WTC11 (cell line): Measurements from ENCODE around the gene STK32B. TPM values are rescaled to one million over a fixed set of nuclear protein-coding genes. Genes with fewer than 3 reads are reported as not detected.
A peak's percentile ranks its signal among the peaks of the same experiment; 100 is the strongest.

Source experiments
- ATAC-seq: fragments of 200-7000 bp; cut with Tn5 transposase; 2 replicates; pipeline ENCODE4 v1.10.0; 2021; ENCODE audit warnings: mild to moderate bottlenecking, moderate library complexity
- CTCF ChIA-PET: fragments of 300-600 bp; sonication (Branson Sonifier 250); formaldehyde crosslinking; loops from one replicate; lab custom pipeline; 2021; ENCODE audit warnings: antibody characterized with exemption; lab: Charles Lee
- POLR2A ChIA-PET: fragments of 350-600 bp; sonication (Branson Sonifier 250); formaldehyde crosslinking; loops from one replicate; lab custom pipeline; 2021; ENCODE audit warnings: antibody characterized with exemption; lab: Charles Lee
- DNase-seq: peaks from one replicate; pipeline ENCODE4 v3.0.0; 2021; ENCODE audit warnings: low spot score
- H3K27ac Mint-ChIP-seq: 2 replicates; pipeline ENCODE4 v1.8.0; 2021; ENCODE audit warnings: mixed read lengths
- H3K27me3 Mint-ChIP-seq: 2 replicates; pipeline ENCODE4 v1.8.0; 2021; ENCODE audit warnings: low read depth, mild to moderate bottlenecking, moderate library complexity, mixed read lengths
- H3K36me3 Mint-ChIP-seq: 2 replicates; pipeline ENCODE4 v1.8.0; 2021; ENCODE audit warnings: mixed read lengths
- H3K4me1 Mint-ChIP-seq: 2 replicates; pipeline ENCODE4 v1.8.0; 2022; ENCODE audit warnings: mixed read lengths
- H3K4me3 Mint-ChIP-seq: 2 replicates; pipeline ENCODE4 v1.8.0; 2021; ENCODE audit warnings: mild to moderate bottlenecking, moderate library complexity, mixed read lengths
- H3K9me3 Mint-ChIP-seq: 2 replicates; pipeline ENCODE4 v1.8.0; 2021; ENCODE audit warnings: mixed read lengths
- ESRRA ChIP-seq: sonication (generic); formaldehyde crosslinking; IDR thresholded peaks from 2 replicates; pipeline ENCODE4 v1.8.1; 2022; ENCODE audit warnings: mild to moderate bottlenecking, missing genetic modification reagents, borderline replicate concordance
- GRHL2 ChIP-seq: fragments of 250-450 bp; sonication (Bioruptor Pico); IDR thresholded peaks from 2 replicates; pipeline ENCODE4 v1.8.0; 2022; ENCODE audit warnings: mild to moderate bottlenecking, moderate library complexity; ENCODE audit not compliant: insufficient replicate concordance, severe bottlenecking
- HMGA2 ChIP-seq: fragments of 250-450 bp; sonication (Bioruptor Pico); IDR thresholded peaks from 2 replicates; pipeline ENCODE4 v1.4.0; 2021; ENCODE audit warnings: mild to moderate bottlenecking, moderate library complexity
- MXD4 ChIP-seq: fragments of 250-450 bp; sonication (Bioruptor Pico); IDR thresholded peaks from 2 replicates; pipeline ENCODE4 v1.8.0; 2021; ENCODE audit warnings: mild to moderate bottlenecking, moderate library complexity, borderline replicate concordance
- MYBL2 ChIP-seq: sonication (generic); formaldehyde crosslinking; IDR thresholded peaks from 2 replicates; pipeline ENCODE4 v1.8.1; 2023; ENCODE audit warnings: mild to moderate bottlenecking, moderate library complexity, missing genetic modification reagents
- NFATC4 ChIP-seq: fragments of 250-450 bp; sonication (Bioruptor Pico); IDR thresholded peaks from 2 replicates; pipeline ENCODE4 v1.9.0; 2021; ENCODE audit warnings: mild to moderate bottlenecking
- NR3C1 ChIP-seq: sonication (generic); formaldehyde crosslinking; conservative IDR thresholded peaks from 2 replicates; pipeline ENCODE4 v1.8.1; 2023; ENCODE audit warnings: low read depth, mild to moderate bottlenecking, missing genetic modification reagents
- PRRX2 ChIP-seq: fragments of 250-450 bp; sonication (Bioruptor Pico); IDR thresholded peaks from 2 replicates; pipeline ENCODE4 v1.8.0; 2021; ENCODE audit warnings: mild to moderate bottlenecking
- TCF7 ChIP-seq: sonication (generic); formaldehyde crosslinking; IDR thresholded peaks from 2 replicates; pipeline ENCODE4 v1.8.0; 2022; ENCODE audit warnings: mild to moderate bottlenecking, low read depth, missing genetic modification reagents, moderate library complexity
- ZNF121 ChIP-seq: sonication (generic); formaldehyde crosslinking; IDR thresholded peaks from 2 replicates; pipeline ENCODE4 v1.8.0; 2023; ENCODE audit warnings: missing genetic modification reagents
- total RNA-seq: library from RNA; stranded (reverse); gene quantifications from 3 replicates; pipeline ENCODE4 v1.2.3, GENCODE V29; 2021
- TF ChIP-seq, protein P1 (sequence below): fragments of 250-450 bp; sonication (Bioruptor Pico); IDR thresholded peaks from 2 replicates; pipeline ENCODE4 v1.9.0; 2021; ENCODE audit warnings: mild to moderate bottlenecking
- TF ChIP-seq, protein P2 (sequence below): fragments of 250-450 bp; sonication (Bioruptor Pico); IDR thresholded peaks from 2 replicates; pipeline ENCODE4 v1.9.0; 2021; ENCODE audit warnings: mild to moderate bottlenecking
- TF ChIP-seq, protein P3 (sequence below): fragments of 250-450 bp; sonication (Bioruptor Pico); IDR thresholded peaks from 2 replicates; pipeline ENCODE4 v1.9.0; 2021; ENCODE audit warnings: moderate library complexity, mild to moderate bottlenecking, inconsistent platforms, borderline replicate concordance
- TF ChIP-seq, protein P4 (sequence below): sonication (generic); formaldehyde crosslinking; IDR thresholded peaks from 2 replicates; pipeline ENCODE4 v1.8.1; 2022; ENCODE audit warnings: missing genetic modification reagents, borderline replicate concordance
- TF ChIP-seq, protein P5 (sequence below): sonication (generic); formaldehyde crosslinking; IDR thresholded peaks from 2 replicates; pipeline ENCODE4 v1.8.0; 2022; ENCODE audit warnings: mild to moderate bottlenecking, missing genetic modification reagents
- TF ChIP-seq, protein P6 (sequence below): sonication (generic); formaldehyde crosslinking; IDR thresholded peaks from 2 replicates; pipeline ENCODE4 v1.8.0; 2022; ENCODE audit warnings: mild to moderate bottlenecking, missing genetic modification reagents
- TF ChIP-seq, protein P7 (sequence below): sonication (generic); formaldehyde crosslinking; IDR thresholded peaks from 2 replicates; pipeline ENCODE4 v1.8.1; 2023; ENCODE audit warnings: mild to moderate bottlenecking, moderate library complexity, missing genetic modification reagents
- TF ChIP-seq, protein P8 (sequence below): sonication (generic); formaldehyde crosslinking; IDR thresholded peaks from 2 replicates; pipeline ENCODE4 v1.8.1; 2022; ENCODE audit warnings: low read depth, missing genetic modification reagents, borderline replicate concordance
- TF ChIP-seq, protein P9 (sequence below): sonication (generic); formaldehyde crosslinking; IDR thresholded peaks from 2 replicates; pipeline ENCODE4 v1.8.0; 2023; ENCODE audit warnings: missing genetic modification reagents

The STK32B gene
- total RNA-seq, 1 experiment from 2014 or later = 1.9 TPM

DNA sequence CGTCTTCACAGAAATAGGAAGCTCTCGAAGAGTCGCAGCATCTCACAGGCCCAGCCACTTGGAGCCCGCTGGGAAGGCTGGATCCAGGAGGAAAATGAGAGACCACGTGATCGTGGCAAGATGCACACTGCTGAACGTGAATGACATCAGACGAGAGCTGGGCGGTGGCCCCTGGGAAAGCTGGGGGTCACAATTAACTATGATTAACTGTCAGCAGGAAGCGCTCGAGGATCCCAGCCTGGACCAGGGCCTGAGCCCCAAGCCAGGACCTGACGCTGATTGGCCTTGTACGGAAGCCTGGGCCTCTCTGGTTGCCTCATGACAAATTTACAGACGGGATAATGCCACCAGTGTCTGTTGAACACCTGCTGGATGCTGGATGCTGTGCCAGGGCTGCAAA lies 335.6 kb downstream of the STK32B start (continued):
- TF ChIP-seq, protein P1, sequence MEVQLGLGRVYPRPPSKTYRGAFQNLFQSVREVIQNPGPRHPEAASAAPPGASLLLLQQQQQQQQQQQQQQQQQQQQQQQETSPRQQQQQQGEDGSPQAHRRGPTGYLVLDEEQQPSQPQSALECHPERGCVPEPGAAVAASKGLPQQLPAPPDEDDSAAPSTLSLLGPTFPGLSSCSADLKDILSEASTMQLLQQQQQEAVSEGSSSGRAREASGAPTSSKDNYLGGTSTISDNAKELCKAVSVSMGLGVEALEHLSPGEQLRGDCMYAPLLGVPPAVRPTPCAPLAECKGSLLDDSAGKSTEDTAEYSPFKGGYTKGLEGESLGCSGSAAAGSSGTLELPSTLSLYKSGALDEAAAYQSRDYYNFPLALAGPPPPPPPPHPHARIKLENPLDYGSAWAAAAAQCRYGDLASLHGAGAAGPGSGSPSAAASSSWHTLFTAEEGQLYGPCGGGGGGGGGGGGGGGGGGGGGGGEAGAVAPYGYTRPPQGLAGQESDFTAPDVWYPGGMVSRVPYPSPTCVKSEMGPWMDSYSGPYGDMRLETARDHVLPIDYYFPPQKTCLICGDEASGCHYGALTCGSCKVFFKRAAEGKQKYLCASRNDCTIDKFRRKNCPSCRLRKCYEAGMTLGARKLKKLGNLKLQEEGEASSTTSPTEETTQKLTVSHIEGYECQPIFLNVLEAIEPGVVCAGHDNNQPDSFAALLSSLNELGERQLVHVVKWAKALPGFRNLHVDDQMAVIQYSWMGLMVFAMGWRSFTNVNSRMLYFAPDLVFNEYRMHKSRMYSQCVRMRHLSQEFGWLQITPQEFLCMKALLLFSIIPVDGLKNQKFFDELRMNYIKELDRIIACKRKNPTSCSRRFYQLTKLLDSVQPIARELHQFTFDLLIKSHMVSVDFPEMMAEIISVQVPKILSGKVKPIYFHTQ (CRISPR knock-in tag) = no peak
- TF ChIP-seq NFATC4 (CRISPR knock-in tag) (no peak), ESRRA (no peak), MYBL2 (CRISPR knock-in tag) (no peak), MXD4 (no peak), GRHL2 (no peak)
- TF ChIP-seq, protein P2, sequence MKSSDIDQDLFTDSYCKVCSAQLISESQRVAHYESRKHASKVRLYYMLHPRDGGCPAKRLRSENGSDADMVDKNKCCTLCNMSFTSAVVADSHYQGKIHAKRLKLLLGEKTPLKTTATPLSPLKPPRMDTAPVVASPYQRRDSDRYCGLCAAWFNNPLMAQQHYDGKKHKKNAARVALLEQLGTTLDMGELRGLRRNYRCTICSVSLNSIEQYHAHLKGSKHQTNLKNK (CRISPR knock-in tag) = no peak
- TF ChIP-seq, protein P3, sequence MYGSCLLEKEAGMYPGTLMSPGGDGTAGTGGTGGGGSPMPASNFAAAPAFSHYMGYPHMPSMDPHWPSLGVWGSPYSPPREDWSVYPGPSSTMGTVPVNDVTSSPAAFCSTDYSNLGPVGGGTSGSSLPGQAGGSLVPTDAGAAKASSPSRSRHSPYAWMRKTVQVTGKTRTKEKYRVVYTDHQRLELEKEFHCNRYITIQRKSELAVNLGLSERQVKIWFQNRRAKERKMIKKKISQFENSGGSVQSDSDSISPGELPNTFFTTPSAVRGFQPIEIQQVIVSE (CRISPR knock-in tag) = no peak
- TF ChIP-seq, all 79 proteins: peak for 0

DNA sequence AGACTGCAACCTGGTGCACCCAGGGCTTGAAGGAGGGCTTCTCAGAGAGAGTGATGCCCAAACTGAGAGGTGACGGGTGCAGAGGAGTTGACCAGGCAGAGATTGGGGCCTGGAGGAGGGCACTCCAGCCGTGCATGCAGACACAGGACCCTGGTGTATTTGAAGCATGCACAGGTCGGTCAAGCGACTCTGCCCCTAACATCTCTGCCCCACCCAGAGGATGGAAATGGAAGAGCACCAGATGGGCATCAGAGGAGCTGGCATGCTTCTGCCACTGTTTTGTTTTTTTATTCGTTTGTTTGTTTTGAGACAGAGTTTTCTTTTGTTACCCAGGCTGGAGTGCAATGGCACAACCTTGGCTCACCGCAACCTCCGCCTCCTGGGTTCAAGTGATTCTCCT lies 336.2 kb downstream of the STK32B start:
- Mint-ChIP-seq H3K36me3 (no peaks in the 10 kb centered on the region), H3K27ac (no peak overlapping the region), H3K4me1 (no peaks in the 10 kb centered on the region), H3K9me3 (peaks cover 5% of the 10 kb centered on the region), H3K4me3 (no peak overlapping the region), H3K27me3 (peaks cover 5% of the 10 kb centered on the region; the same call in 1 of the 2 replicates)
- POLR2A ChIA-PET = no interaction called here
- CTCF ChIA-PET = interaction anchor here (0.5 to 1.4 kb wide), 3 partner anchors 12 to 381 kb away, joined by 3 to 12 read pairs (median 8); partner anchors contain the start of gene STK32B
- TF ChIP-seq, protein P4, sequence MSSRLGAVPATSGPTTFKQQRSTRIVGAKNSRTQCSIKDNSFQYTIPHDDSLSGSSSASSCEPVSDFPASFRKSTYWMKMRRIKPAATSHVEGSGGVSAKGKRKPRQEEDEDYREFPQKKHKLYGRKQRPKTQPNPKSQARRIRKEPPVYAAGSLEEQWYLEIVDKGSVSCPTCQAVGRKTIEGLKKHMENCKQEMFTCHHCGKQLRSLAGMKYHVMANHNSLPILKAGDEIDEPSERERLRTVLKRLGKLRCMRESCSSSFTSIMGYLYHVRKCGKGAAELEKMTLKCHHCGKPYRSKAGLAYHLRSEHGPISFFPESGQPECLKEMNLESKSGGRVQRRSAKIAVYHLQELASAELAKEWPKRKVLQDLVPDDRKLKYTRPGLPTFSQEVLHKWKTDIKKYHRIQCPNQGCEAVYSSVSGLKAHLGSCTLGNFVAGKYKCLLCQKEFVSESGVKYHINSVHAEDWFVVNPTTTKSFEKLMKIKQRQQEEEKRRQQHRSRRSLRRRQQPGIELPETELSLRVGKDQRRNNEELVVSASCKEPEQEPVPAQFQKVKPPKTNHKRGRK = no peak
- TF ChIP-seq NR3C1 (CRISPR knock-in tag) = no peak
- TF ChIP-seq HMGA2 (CRISPR knock-in tag) = no peak
- TF ChIP-seq, protein P5, sequence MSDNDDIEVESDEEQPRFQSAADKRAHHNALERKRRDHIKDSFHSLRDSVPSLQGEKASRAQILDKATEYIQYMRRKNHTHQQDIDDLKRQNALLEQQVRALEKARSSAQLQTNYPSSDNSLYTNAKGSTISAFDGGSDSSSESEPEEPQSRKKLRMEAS = no peak
- TF ChIP-seq, protein P6, sequence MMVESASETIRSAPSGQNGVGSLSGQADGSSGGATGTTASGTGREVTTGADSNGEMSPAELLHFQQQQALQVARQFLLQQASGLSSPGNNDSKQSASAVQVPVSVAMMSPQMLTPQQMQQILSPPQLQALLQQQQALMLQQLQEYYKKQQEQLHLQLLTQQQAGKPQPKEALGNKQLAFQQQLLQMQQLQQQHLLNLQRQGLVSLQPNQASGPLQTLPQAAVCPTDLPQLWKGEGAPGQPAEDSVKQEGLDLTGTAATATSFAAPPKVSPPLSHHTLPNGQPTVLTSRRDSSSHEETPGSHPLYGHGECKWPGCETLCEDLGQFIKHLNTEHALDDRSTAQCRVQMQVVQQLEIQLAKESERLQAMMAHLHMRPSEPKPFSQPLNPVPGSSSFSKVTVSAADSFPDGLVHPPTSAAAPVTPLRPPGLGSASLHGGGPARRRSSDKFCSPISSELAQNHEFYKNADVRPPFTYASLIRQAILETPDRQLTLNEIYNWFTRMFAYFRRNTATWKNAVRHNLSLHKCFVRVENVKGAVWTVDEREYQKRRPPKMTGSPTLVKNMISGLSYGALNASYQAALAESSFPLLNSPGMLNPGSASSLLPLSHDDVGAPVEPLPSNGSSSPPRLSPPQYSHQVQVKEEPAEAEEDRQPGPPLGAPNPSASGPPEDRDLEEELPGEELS = no peak
- TF ChIP-seq, protein P7, sequence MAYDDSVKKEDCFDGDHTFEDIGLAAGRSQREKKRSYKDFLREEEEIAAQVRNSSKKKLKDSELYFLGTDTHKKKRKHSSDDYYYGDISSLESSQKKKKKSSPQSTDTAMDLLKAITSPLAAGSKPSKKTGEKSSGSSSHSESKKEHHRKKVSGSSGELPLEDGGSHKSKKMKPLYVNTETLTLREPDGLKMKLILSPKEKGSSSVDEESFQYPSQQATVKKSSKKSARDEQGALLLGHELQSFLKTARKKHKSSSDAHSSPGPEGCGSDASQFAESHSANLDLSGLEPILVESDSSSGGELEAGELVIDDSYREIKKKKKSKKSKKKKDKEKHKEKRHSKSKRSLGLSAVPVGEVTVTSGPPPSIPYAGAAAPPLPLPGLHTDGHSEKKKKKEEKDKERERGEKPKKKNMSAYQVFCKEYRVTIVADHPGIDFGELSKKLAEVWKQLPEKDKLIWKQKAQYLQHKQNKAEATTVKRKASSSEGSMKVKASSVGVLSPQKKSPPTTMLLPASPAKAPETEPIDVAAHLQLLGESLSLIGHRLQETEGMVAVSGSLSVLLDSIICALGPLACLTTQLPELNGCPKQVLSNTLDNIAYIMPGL = no peak
- TF ChIP-seq, protein P8, sequence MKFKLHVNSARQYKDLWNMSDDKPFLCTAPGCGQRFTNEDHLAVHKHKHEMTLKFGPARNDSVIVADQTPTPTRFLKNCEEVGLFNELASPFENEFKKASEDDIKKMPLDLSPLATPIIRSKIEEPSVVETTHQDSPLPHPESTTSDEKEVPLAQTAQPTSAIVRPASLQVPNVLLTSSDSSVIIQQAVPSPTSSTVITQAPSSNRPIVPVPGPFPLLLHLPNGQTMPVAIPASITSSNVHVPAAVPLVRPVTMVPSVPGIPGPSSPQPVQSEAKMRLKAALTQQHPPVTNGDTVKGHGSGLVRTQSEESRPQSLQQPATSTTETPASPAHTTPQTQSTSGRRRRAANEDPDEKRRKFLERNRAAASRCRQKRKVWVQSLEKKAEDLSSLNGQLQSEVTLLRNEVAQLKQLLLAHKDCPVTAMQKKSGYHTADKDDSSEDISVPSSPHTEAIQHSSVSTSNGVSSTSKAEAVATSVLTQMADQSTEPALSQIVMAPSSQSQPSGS (CRISPR knock-in tag) = no peak
- TF ChIP-seq ZNF121 (CRISPR knock-in tag) = no peak
- TF ChIP-seq, protein P9, sequence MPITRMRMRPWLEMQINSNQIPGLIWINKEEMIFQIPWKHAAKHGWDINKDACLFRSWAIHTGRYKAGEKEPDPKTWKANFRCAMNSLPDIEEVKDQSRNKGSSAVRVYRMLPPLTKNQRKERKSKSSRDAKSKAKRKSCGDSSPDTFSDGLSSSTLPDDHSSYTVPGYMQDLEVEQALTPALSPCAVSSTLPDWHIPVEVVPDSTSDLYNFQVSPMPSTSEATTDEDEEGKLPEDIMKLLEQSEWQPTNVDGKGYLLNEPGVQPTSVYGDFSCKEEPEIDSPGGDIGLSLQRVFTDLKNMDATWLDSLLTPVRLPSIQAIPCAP (CRISPR knock-in tag) = no peak
- no peak for TF ChIP-seq TCF7
- no peak for TF ChIP-seq PRRX2 (CRISPR knock-in tag)
- DNase-seq (no peak), ATAC-seq (peak; percentile 72)
